CD1c-positive myeloid dendritic cell (primary cell): ENCODE data around the gene G3BP2.
A peak's percentile ranks its signal among the peaks of the same experiment; 100 is the strongest.
"Not testable (repeated sequence)": the region's sequence is repeated elsewhere in the genome, so short reads cannot be mapped to it uniquely, and the experiment has no call there.

Experiments
- DNase-seq: peaks from one replicate; pipeline ENCODE4 v3.0.0-alpha.2; 2016; ENCODE audit errors: extremely low spot score

The G3BP2 gene

DNA sequence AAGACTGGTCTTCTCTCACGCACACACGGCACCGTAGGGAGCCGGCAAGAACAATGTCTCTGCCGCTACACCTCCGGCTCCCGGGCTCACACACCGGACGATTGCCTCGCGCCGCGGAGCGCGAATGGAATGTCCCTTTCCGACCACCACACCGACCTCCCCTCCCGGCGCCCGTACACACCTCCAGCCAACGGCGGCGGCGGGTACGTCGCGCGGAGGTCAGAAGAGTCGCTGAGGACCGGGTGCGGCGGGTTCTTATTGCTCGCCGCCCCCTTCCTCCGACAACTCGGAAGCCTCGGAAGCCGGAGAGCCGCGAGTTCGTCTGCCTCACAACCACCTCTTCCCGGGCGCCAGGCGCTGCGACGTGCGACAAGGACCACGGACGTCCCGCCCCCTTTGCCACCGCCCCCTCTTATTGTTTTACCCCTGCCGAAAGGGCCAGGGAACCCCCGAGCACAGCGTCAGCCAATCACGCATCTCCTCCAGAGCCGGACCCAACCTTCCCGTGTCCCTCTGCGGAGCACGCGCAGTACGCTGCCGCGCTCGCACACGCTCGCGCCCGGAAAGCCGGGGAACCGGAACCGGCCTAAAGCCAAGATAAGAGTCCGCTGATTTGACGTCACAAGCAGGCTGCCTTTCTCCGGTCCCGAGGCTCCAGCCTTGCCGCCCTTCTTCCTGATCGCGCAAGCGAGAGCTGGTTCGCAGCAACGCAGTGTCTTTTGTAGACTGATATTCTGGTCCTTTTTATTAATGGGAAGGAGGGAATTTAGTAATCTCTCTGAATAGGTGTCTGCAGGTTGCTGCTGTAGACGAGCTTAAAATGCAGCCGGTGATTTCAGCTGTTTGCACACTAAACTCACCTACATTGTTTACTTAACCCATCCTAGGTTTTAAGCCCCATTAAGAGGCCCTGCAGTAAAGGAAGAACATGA is at the start of gene G3BP2:
Gene G3BP2 (minus strand): TSS at position 385 of the 932 bp plus-strand sequence. CDS start 11,386 bp downstream, outside the sequence.
- DNase-seq: peak; percentile 100

GRCh38 chr4:75722417-75722816 is 49.2 kb upstream of the G3BP2 start:
- no peak for DNase-seq

DNA sequence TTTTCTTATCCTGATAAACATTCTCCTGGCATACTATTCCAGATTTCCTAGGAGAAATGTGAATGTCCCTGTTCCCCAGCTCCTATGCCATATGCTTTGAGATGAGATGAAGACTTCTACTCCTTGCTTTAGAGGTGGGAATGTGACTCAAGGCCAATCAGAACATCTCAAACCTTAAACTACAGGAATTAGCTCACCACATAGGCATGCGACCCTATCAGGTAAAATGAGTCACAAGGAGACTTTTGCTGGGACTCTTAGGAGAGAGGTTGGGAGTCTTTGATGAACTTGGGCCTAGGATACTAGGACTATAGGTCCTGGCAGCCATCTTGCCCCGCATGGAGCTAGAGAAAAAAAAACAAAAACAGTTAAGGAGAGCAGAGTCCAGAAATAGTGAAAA is 45.3 kb upstream of the G3BP2 start:
- no peak for DNase-seq

- no peak for DNase-seq
These were observed 44.2 kb upstream of the G3BP2 start for GRCh38 chr4:75717408-75717807.

- not testable (repeated sequence) for DNase-seq
These were observed 42.8 kb upstream of the G3BP2 start for GRCh38 chr4:75716054-75716453.

GRCh38 chr4:75715105-75715799 is 42.0 kb upstream of the G3BP2 start:
- no peak for DNase-seq

- no peak for DNase-seq
These were observed 41.5 kb upstream of the G3BP2 start for GRCh38 chr4:75714704-75715103.

DNA sequence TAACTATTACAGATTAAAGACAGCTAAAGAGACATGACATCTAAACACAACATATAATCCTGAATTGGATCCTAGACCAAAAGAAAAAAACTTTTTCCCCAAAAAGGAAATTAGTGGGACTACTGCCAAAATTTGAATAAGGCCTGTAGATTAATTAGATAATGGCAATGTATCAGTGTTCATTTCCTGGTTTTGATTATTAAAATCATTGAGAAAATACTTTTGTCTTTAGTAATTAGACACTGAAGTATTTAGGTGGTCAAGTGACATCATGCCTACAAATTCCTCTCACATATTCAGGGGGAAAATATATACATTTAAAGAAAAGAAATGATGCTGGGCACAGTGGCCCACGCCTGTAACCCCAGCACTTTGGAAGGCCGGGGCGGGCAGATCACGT is 40.8 kb upstream of the G3BP2 start:
- no peak for DNase-seq

DNA sequence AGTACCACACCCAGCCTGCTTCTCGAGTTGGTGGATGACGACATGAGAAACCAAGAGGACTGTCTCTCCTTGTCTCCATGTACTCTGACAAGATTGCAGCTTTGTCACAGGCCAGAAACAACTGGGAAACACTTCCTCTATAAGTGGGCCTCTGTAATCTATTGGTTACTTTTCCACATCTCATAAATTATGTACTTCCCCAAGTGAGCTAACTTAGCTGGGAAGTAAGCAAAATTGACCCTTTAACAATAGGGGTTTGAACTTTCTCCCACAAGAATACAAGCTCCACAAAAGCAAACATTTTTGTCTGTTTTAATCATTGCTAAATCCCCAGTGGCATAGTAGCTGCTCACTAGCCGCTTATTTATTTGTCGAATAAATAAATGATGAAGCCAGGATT is 37.0 kb upstream of the G3BP2 start:
- DNase-seq: peak; percentile 13

DNA sequence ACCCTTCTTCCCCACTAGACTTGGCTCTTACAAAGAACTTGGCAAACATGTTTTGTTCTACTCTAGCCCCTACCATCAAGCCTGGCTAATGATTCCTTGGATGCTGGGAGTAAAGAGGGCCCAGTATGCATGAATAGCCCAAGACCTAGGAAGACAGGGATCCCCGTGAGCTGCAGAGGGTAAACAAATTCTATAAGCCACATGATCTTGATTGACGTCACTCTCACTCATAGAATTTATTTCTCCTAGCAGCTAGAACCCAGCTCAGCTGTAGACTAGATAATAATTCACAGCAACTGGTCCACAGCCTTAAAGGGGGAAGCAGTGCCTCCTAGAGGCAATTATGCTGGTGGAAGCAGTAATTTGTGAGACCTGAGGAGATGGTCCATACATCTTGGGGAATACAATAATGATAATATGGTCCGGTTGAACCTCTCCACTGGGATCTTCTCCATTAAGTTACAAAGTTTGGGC is 35.0 kb upstream of the G3BP2 start:
- peak; percentile 52 for DNase-seq

GRCh38 chr4:75705198-75705977 is 32.2 kb upstream of the G3BP2 start:
- DNase-seq: no peak

DNA sequence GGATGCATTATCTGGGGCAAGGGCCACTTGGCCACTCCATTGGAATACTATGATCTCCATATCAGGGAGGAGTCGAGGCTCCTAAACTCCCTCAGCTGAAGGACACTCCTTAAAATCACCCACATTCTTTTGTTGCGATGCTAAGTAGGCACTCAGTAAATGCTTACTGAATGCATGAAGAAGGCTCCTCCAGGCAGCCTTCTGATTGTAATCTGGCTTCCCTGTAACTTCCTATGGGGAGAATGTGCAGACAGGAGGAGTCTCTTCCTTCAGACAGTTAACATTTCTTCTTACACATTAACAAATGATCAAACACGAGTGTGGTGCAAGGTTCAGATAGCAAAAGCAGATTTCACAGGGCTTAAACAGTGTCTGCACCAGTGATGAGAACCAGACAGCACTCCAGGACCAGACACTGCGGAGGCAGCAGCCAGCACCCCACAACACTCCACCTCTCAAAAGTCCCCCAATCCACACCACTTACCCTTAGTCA is 29.8 kb upstream of the G3BP2 start:
- DNase-seq: no peak

- DNase-seq: no peak
These were observed 26.1 kb upstream of the G3BP2 start for GRCh38 chr4:75699299-75699698.

DNA sequence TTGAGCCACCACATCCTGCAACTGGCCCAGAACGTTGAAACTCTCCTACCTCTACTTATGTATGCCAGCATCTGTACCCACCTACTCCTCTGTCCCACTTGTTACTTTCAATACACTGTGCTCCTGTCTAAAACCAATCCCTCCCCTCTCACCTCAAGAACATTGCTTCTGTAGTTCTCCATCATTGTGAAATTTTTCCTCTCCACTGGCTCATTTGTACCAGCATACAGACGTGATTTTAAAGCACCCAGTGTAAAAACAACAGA is 25.7 kb upstream of the G3BP2 start:
- DNase-seq: no peak

DNA sequence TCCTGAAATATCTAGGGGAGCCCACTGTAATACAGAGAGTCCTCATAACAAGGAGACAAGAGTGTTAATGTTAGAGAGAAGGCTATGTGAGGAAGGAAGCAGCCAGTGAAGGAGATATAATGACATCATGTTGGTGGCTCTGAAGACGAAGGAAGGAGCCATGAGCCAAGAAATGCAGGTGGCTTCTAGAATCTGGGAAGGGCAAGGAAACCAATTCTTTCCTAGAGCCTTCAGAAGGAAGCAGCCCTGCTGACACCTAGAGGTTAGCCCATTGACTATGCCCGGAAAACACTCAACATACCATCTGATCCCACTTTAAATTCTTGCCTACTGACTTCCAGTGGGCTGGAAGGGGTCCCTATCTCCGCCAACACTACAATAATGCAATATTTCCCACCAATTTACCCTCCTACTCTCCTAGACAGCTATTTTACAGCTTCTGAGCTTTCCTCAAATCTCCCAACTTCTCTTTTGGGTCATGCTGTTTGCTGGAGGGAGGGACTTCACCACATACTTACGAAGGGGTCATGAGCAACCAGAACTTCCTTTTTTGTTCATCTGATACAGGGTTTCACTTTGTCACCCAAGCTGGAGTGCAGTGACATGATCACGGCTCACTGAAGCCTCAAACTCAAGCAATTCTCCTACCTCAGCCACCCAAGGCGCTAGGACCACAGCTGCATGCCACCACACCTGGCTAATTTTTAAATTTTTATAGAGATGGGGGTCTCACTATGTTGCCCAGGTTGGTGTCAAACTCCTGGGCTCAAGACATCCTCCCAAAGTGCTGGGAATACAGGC is 25.2 kb upstream of the G3BP2 start:
- peak; percentile 81 for DNase-seq

DNA sequence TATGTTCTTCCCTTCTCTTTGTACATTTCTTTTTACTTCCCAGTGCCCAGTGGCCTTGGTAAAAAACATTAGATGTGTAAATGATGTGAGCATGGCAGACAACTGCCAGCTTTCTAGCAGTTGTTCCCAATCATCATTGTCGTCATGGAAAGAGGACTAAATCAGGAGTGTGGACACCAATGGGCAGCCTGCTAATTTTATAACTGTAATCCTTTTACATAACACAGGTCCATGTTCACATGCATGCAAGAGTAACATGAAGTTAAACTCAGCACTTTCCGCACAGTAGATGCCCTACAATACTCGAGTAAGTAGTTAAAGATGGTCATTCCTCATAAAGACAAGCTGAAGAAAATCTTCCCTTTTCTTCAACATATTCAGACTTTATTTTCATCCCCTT is 23.4 kb upstream of the G3BP2 start:
- no peak for DNase-seq

GRCh38 chr4:75696071-75696470 is 22.9 kb upstream of the G3BP2 start:
- peak; percentile 74 for DNase-seq

DNA sequence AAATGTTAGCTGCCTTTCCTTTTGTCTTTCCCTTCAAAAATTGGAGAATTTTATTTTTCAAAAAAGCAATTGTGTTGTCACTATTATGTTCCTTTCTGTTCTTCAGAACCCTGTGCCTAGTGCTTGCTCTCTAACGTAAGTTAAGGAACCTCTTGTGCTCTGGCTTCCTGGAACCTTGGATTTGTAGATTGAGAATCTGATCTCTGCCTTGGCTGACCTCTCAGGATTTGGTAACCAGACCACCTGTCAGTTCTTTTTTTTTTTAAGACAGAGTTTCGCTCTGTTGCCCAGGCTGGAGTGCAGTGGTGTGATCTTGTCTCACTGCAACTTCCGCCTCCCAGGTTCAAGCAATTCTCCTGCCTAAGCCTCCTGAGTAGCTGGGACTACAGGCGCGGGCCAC is 18.9 kb upstream of the G3BP2 start:
- not testable (repeated sequence) for DNase-seq

DNA sequence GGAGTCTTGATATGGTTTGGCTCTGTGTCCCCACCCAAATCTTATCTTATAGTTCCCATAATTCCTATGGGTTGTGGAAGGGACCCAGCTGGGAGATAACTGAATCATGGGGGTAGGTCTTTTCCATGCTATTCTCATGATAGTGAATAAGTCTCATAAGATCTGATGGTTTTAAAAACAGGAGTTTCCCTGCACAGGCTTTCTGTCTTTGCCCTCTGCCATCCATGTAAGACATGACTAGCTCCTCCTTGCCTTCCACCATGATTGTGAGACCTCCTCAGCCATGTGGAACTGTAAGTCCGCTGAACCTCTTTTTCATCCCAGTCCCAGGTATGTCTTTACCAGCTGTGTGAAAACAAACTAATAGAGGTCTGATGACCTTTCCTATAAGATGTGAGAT is 13.9 kb upstream of the G3BP2 start:
- DNase-seq: not testable (repeated sequence)

- DNase-seq: peak; percentile 39
These were observed 13.1 kb upstream of the G3BP2 start for GRCh38 chr4:75686346-75686745.

DNA sequence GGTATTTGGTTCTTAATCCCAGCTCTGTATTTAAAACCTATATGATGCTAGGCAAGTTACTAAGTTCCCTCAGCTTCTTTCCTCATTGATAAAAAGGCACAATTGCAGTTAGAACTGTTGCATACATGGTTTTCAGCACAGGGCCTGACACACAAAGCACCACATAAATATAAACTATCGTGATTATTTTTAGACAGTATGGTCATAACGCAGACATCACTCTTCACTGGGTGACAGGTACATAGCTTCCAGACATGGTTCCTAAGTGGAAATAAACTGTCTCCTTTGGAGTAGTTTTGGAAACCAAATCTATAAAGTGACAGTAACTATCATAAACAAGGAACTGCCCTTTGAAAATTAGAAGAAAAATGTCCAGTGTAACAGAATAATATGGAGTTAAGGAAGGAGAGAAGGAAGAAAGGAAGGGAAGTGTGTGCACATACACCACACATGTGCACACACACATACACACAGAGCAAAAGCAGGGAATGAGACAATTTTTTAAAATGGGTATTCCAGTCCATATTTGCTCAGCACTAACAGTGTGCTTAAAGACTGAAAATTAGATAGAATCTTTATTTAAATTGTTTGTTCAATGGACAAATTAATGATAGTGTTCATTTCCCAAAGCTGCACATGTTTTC is 12.5 kb upstream of the G3BP2 start:
- no peak for DNase-seq
